WI38 (cell line): ENCODE measurements around the gene PCDHA8.
"Not testable (repeated sequence)": the region's sequence is repeated elsewhere in the genome, so short reads cannot be mapped to it uniquely, and the experiment has no call there.

ENCODE experiments used
- H3K4me3 ChIP-seq: 2 replicates; pipeline ENCODE4 v1.5.1; 2011; ENCODE audit warnings: low read depth, mild to moderate bottlenecking, control low read depth, low read length
- TF ChIP-seq, protein P1 (sequence below): IDR thresholded peaks from 2 replicates; pipeline ENCODE4 v1.5.1; 2012; ENCODE audit warnings: low read depth, mild to moderate bottlenecking, control low read depth, low read length

PCDHA8 gene

DNA sequence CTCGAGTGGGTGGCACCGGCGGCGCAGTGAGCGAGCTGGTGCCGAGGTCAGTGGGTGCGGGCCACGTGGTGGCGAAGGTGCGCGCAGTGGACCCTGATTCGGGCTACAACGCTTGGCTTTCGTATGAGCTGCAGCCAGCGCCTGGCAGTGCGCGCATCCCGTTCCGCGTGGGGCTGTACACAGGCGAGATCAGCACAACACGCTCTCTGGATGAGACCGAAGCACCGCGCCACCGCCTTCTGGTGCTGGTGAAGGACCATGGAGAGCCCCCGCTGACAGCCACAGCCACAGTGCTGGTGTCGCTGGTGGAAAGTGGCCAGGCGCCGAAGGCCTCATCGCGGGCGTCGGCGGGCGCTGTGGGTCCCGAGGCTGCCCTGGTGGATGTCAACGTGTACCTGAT lies 17.5 kb upstream of the PCDHA8 start:
- no peak overlapping the region for H3K4me3 ChIP-seq
- TF ChIP-seq, protein P1, sequence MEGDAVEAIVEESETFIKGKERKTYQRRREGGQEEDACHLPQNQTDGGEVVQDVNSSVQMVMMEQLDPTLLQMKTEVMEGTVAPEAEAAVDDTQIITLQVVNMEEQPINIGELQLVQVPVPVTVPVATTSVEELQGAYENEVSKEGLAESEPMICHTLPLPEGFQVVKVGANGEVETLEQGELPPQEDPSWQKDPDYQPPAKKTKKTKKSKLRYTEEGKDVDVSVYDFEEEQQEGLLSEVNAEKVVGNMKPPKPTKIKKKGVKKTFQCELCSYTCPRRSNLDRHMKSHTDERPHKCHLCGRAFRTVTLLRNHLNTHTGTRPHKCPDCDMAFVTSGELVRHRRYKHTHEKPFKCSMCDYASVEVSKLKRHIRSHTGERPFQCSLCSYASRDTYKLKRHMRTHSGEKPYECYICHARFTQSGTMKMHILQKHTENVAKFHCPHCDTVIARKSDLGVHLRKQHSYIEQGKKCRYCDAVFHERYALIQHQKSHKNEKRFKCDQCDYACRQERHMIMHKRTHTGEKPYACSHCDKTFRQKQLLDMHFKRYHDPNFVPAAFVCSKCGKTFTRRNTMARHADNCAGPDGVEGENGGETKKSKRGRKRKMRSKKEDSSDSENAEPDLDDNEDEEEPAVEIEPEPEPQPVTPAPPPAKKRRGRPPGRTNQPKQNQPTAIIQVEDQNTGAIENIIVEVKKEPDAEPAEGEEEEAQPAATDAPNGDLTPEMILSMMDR, result no peak

DNA sequence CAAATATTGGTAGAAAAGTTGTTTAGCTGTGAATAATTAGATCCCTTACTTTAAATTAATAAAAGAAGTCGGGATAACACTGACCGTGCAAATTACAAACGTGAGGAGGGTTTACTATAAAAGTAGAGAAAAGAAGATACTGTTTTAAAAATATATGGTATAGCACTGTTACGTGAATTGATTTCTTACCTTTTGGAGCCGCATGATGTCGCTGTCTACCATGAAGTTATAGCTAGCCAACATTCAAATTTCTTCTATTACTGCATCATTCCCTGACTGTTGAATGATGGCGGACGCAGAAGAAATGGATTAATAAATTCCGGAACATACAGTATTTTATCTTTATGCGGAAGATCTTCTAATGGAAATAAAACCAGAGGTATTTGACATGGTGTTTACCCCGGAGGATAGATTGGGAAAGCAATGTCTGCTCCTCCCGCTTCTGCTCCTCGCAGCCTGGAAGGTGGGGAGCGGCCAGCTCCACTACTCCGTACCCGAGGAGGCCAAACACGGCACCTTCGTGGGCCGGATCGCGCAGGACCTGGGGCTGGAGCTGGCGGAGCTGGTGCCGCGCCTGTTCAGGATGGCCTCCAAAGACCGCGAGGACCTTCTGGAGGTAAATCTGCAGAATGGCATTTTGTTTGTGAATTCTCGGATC lies 13.2 kb upstream of the PCDHA8 start, which contains the start of gene PCDHA6:
PCDHA6 (plus strand) TSS at position 257 of the 658 bp plus-strand sequence; CDS start at position 389, 132 bp downstream.
- TF ChIP-seq, protein P1, result no peak
- H3K4me3 ChIP-seq, result no peak within 1 kb of the TSS

- TF ChIP-seq, protein P1, result no peak
- no peak overlapping the region for H3K4me3 ChIP-seq
These were observed 12.6 kb upstream of the PCDHA8 start for GRCh38 chr5:140828362-140828737.

DNA sequence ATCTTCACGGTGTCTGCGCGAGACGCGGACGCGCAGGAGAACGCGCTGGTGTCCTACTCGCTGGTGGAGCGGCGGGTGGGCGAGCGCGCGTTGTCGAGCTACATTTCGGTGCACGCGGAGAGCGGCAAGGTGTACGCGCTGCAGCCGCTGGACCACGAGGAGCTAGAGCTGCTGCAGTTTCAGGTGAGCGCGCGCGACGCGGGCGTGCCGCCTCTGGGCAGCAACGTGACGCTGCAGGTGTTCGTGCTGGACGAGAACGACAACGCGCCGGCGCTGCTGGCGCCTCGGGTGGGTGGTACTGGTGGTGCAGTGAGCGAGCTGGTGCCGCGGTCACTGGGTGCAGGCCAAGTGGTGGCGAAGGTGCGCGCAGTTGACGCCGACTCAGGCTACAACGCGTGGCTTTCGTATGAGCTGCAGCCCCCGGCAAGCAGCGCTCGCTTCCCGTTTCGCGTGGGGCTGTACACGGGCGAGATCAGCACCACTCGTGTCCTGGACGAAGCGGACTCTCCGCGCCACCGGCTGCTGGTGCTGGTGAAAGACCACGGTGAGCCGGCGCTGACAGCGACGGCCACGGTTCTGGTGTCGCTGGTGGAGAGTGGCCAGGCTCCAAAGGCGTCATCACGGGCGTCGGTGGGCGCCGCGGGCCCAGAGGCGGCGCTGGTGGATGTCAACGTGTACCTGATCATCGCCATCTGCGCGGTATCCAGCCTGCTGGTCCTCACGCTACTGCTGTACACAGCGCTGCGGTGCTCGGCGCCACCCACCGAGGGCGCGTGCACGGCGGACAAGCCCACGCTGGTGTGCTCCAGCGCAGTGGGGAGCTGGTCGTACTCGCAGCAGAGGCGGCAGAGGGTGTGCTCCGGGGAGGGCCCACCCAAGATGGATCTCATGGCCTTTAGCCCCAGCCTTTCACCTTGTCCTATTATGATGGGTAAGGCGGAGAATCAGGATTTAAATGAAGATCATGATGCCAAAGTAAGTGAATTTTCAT lies 11.2 kb upstream of the PCDHA8 start:
- not testable (repeated sequence) for H3K4me3 ChIP-seq

- no peak within 1 kb of the TSS for H3K4me3 ChIP-seq
- TF ChIP-seq, protein P1, result no peak
These were observed 7.0 kb upstream of the PCDHA8 start, which contains the start of gene PCDHA7 for GRCh38 chr5:140833993-140834392. TSS of gene PCDHA7 (plus strand) at chr5:140834269. CDS start at chr5:140834384, 115 bp downstream.

GRCh38 chr5:140834439-140835008 lies 6.5 kb upstream of the PCDHA8 start:
- H3K4me3 ChIP-seq, result not testable (repeated sequence)

- H3K4me3 ChIP-seq, result no peak overlapping the region
- TF ChIP-seq, protein P1, result no peak
These were observed 5.1 kb upstream of the PCDHA8 start for GRCh38 chr5:140835622-140836510.
